Parathyroid adenoma (tissue), 2 donors: ENCODE data around the gene C9.
"Not testable (repeated sequence)": the region's sequence is repeated elsewhere in the genome, so short reads cannot be mapped to it uniquely, and the experiment has no call there.

ENCODE experiments used
- H2AFZ ChIP-seq: fragments of 300-600 bp; sonication (generic); one replicate; pipeline ENCODE4 v1.7.0; 2017; ENCODE audit warnings: antibody characterized with exemption, mild to moderate bottlenecking
- H3K27ac ChIP-seq: fragments of 300-600 bp; sonication (generic); one replicate; pipeline ENCODE4 v1.7.0; 2017
- H3K27me3 ChIP-seq: fragments of 300-600 bp; sonication (generic); one replicate; pipeline ENCODE4 v1.7.0; 2017; ENCODE audit warnings: low read length; ENCODE audit not compliant: control insufficient read depth, insufficient read depth
- H3K36me3 ChIP-seq: fragments of 300-600 bp; sonication (generic); one replicate; pipeline ENCODE4 v1.7.0; 2017; ENCODE audit warnings: low read length; ENCODE audit not compliant: control insufficient read depth, insufficient read depth
- H3K4me1 ChIP-seq: fragments of 300-600 bp; sonication (generic); one replicate; pipeline ENCODE4 v1.7.0; 2017; ENCODE audit warnings: control low read depth
- H3K4me2 ChIP-seq: fragments of 300-600 bp; sonication (generic); one replicate; pipeline ENCODE4 v1.7.0; 2017; ENCODE audit warnings: low read length
- H3K4me3 ChIP-seq: fragments of 300-600 bp; sonication (generic); one replicate; pipeline ENCODE4 v1.7.0; 2017; ENCODE audit warnings: low read depth, low read length
- H3K79me2 ChIP-seq: fragments of 300-600 bp; sonication (generic); one replicate; pipeline ENCODE4 v1.7.0; 2017; ENCODE audit warnings: control low read depth
- H3K9ac ChIP-seq: fragments of 300-600 bp; sonication (generic); one replicate; pipeline ENCODE4 v1.7.0; 2017; ENCODE audit warnings: mild to moderate bottlenecking
- H3K9me3 ChIP-seq: fragments of 300-600 bp; sonication (generic); one replicate; pipeline ENCODE4 v1.7.0; 2017; ENCODE audit warnings: low read length; ENCODE audit not compliant: control insufficient read depth
- TF ChIP-seq, protein P1 (sequence below): fragments of 300-600 bp; sonication (generic); IDR thresholded peaks from one replicate; pipeline ENCODE4 v1.7.0; 2017; ENCODE audit warnings: antibody characterized with exemption, mild to moderate bottlenecking
- donor health status: primary hyperparathyroidism.

Gene C9

DNA sequence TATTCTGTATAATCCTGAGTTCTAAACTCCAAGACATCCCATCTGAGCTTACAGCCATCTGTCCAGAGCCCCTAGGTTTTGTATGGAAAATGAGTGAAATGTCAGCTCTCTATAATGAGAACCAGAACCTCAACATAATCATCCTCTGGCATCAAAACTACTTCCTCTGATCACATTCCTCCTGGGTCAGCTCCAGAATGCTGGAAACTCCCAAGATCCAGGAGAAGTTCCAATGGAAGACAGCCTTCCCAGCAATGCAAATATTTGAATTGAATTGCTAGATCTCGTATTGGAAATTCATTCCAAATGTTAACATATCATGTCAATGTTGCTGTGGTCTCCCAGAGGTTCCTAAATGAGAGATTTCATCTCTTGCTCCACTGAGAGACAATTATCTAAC, 23.8 kb downstream of the C9 start:
- Histone ChIP-seq H3K27ac (no peak overlapping the region), H3K79me2 (no peaks in the 10 kb centered on the region), H2AFZ (no peak overlapping the region), H3K27me3 (no peaks in the 10 kb centered on the region), H3K4me3 (no peak overlapping the region), H3K9me3 (no peaks in the 10 kb centered on the region), H3K9ac (no peak overlapping the region), H3K4me1 (no peaks in the 10 kb centered on the region), H3K4me2 (no peak overlapping the region), H3K36me3 (no peaks in the 10 kb centered on the region)
- TF ChIP-seq, protein P1, sequence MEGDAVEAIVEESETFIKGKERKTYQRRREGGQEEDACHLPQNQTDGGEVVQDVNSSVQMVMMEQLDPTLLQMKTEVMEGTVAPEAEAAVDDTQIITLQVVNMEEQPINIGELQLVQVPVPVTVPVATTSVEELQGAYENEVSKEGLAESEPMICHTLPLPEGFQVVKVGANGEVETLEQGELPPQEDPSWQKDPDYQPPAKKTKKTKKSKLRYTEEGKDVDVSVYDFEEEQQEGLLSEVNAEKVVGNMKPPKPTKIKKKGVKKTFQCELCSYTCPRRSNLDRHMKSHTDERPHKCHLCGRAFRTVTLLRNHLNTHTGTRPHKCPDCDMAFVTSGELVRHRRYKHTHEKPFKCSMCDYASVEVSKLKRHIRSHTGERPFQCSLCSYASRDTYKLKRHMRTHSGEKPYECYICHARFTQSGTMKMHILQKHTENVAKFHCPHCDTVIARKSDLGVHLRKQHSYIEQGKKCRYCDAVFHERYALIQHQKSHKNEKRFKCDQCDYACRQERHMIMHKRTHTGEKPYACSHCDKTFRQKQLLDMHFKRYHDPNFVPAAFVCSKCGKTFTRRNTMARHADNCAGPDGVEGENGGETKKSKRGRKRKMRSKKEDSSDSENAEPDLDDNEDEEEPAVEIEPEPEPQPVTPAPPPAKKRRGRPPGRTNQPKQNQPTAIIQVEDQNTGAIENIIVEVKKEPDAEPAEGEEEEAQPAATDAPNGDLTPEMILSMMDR = no peak

DNA sequence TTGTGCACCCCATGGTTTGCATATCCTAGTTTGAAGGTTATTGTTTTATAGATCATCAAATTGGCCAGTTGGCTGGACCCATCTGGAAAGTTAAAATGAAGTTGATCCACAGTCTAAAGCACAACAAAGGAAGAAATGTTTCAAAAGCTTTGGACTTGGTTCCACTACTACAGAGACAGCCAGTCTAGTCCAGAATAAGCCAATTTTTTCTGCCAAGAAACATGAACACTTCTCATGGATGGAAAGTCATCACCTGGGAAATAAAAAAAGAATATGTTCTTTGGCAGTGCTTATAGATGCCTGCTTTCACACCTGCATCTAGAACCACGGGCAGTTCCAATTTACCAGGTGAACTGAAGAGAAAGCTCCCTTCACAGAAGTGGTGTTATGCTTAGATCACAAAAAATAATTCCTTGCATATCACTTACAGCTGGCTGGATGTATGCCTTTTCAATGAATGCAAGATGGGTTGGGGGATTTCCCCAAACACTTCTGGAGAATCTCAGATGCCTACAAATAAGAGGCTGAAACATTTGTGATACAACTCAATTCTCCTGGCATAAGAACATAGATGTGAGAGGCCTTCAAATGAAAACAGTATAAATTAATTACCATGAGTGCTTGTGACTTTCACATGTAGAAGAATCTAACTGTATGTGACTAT, 26.9 kb downstream of the C9 start:
- no peaks in the 10 kb centered on the region for H3K9me3 ChIP-seq
- H2AFZ ChIP-seq = no peak overlapping the region
- TF ChIP-seq, protein P1 = no peak
- no peak overlapping the region for H3K9ac ChIP-seq
- H3K27me3 ChIP-seq = no peaks in the 10 kb centered on the region
- H3K27ac ChIP-seq = no peak overlapping the region
- no peaks in the 10 kb centered on the region for H3K4me1 ChIP-seq
- H3K4me2 ChIP-seq = no peak overlapping the region
- no peak overlapping the region for H3K4me3 ChIP-seq
- H3K36me3 ChIP-seq = no peaks in the 10 kb centered on the region
- no peaks in the 10 kb centered on the region for H3K79me2 ChIP-seq

DNA sequence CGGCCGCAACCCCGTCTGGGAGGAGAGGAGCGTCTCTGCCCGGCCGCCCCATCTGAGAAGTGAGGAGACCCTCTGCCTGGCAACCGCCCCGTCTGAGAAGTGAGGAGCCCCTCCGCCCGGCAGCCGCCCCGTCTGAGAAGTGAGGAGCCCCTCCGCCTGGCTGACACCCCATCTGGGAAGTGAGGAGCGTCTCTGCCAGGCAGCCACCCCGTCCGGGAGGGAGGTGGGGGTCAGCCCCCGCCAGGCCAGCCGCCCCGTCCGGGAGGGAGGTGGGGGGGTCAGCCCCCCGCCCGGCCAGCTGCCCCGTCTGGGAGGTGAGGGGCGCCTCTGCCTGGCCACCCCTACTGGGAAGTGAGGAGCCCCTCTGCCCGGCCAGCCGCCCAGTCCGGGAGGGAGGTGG, 30.0 kb downstream of the C9 start:
- H3K4me2 ChIP-seq, H3K4me1 ChIP-seq: not testable (repeated sequence)

DNA sequence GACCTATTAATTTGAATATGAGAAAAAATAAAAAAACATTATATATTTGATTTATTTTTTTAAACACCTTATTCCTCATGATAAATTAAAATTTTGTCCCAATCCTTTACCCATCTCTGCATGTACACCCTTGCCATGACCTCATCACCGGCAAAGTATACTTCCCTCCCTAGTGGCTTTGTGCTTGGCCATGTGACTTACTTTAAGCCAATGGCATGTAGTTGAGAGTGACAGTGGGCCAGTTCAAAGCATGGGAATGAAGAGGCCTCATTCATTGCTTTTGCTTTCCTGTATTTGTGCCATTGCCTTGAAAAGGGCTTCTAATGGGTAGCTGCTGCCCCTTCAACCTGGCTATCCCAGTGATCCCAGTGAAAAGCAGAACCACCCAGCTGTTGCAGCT, 31.2 kb downstream of the C9 start:
- TF ChIP-seq, protein P1 = no peak
- no peak overlapping the region for H3K27ac ChIP-seq

More for the DNA sequence above, 30.0 kb downstream of the C9 start:
- H3K27ac ChIP-seq, H3K4me3 ChIP-seq, H3K9ac ChIP-seq, H3K9me3 ChIP-seq, H2AFZ ChIP-seq, H3K79me2 ChIP-seq, H3K27me3 ChIP-seq, H3K36me3 ChIP-seq: not testable (repeated sequence)

DNA sequence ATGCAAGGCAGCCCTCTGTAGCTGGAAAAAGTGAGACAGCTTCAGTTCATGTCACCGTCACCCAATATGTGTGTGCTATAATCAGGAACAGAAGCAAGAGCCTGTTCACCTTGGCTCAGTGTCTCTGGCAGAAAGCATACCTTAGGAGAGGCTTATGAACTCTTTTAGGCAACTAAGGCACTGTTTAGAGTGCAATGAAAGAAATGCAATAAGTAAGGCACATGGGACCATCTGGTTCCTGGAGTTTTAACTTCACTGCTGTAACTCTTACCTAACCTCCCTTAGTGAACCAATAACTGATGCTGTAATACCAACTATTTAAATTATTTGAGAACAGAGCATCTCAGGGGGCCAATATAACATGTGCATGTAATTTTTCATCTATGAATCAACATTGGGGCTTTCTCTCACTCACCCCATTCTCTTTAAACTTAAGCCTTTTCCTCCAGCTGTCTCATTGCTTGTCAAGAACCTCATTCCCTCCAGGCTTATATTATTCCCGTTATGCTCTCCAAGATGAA, 32.4 kb downstream of the C9 start:
- no peak overlapping the region for H3K9ac ChIP-seq
- TF ChIP-seq, protein P1 = no peak
- H3K4me1 ChIP-seq = no peaks in the 10 kb centered on the region
- no peak overlapping the region for H2AFZ ChIP-seq
- H3K4me3 ChIP-seq = no peak overlapping the region
- no peaks in the 10 kb centered on the region for H3K79me2 ChIP-seq
- no peaks in the 10 kb centered on the region for H3K27me3 ChIP-seq
- H3K9me3 ChIP-seq = no peaks in the 10 kb centered on the region
- no peak overlapping the region for H3K4me2 ChIP-seq
- no peaks in the 10 kb centered on the region for H3K36me3 ChIP-seq
- no peak overlapping the region for H3K27ac ChIP-seq

More for the DNA sequence above, 31.2 kb downstream of the C9 start:
- Histone ChIP-seq H3K9me3 (no peaks in the 10 kb centered on the region), H3K4me2 (no peak overlapping the region), H3K9ac (no peak overlapping the region), H3K4me3 (no peak overlapping the region), H3K36me3 (no peaks in the 10 kb centered on the region), H3K27me3 (no peaks in the 10 kb centered on the region), H2AFZ (no peak overlapping the region), H3K4me1 (no peaks in the 10 kb centered on the region), H3K79me2 (no peaks in the 10 kb centered on the region)
